H7 (cell line): ENCODE data around the gene ZMAT5. TPM values are rescaled to one million over a fixed set of nuclear protein-coding genes. Genes with fewer than 3 reads are reported as not detected.
"Not testable (repeated sequence)": the region's sequence is repeated elsewhere in the genome, so short reads cannot be mapped to it uniquely, and the experiment has no call there.

ENCODE experiments used
- DNase-seq: peaks from one replicate; pipeline ENCODE4 v3.0.0; 2012
- H3K27me3 ChIP-seq: 2 replicates; pipeline ENCODE4 v1.6.0; 2011; ENCODE audit warnings: mild to moderate bottlenecking, low read length; ENCODE audit not compliant: control insufficient read depth, insufficient read depth
- H3K36me3 ChIP-seq: replicated peaks from 2 replicates; pipeline ENCODE4 v1.5.1; 2011; ENCODE audit warnings: low read length; ENCODE audit not compliant: control insufficient read depth, insufficient read depth
- H3K4me3 ChIP-seq: 2 replicates; pipeline ENCODE4 v1.5.1; 2011; ENCODE audit warnings: low read depth, mild to moderate bottlenecking, control low read depth, low read length, moderate library complexity; ENCODE audit not compliant: insufficient read depth
- total RNA-seq: library from RNA; depleted of rRNA; stranded (reverse); fragments of >200 nt; shearing (Covaris generic); gene quantifications from 2 replicates; pipeline ENCODE4 v1.2.3, GENCODE V29; 2014

The ZMAT5 gene
- total RNA-seq, 1 experiment from 2014 or later, result 35.6 TPM

DNA sequence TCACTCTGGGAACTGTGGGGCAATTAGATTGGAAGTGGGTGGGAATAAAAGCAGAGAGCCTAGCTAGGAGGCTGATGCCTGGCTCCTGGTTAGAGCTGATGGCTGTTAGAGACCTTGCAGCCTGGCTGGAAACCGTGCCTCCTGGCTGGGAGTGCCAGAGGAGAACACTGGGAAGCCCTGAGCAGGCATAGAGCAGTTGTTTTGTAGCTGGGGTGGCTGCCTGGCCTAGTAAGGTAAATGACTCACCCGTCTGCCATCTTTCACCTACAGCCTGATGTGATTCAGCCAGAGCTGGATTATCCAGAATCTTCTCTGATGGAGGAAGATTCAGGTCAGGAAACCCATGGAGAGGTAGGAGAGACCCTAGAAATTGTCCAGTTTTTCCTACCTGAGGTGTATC lies 6.4 kb upstream of the ZMAT5 start:
- Histone ChIP-seq H3K27me3 (no peaks in the 10 kb centered on the region), H3K4me3 (no peak overlapping the region), H3K36me3 (peaks cover 2% of the 10 kb centered on the region)
- no peak for DNase-seq

DNA sequence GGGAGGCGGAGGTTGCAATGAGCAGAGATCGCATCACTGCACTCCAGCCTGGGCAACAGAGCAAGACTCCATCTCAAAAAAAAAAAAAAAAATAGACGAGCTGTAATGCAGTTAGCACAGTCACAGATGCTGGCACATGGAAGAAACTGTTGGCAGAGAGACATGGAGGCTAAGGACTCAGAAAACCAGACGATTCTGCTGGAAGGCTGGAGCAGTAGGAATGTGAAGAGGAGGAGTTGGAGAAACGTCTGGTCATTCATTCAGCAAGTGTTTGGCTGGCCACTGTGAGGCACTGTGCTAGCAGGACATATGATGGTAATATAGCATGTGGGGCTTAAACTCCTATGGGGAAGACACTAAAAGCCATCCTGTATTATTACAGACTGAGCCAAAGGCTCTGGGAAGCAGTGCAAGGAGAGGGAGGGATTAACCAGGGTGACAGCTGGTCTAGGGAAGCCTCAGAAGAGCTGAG lies 5.4 kb upstream of the ZMAT5 start:
- H3K36me3 ChIP-seq, result peaks cover 2% of the 10 kb centered on the region

DNA sequence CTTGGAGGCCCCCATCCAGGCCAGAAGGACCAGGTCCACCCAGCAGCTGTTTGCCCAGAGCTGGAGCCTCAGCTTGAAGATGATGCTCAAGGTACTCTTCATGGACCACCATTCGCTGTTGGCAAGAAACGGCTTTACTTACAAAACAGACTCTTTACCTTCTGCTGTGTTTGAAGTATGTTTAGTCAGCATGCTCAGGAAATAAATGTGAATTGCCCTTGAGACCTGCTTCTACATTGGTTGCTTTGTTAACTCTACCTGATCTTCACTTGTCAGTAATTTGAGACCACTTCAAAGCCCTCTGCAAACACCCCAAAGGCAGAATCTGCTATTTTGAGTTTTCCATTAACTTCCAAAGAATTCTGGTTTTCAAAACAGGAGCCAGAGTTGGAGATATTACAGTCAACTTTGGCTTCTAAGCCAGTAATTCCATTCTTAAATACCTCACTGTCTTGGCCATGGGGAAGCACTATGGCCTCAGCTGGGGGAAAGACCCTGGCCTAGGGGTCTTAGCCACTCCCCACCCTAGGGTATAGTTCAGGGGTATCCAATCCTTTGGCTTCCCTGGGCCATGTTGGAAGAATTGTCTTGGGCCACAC lies 3.0 kb upstream of the ZMAT5 start:
- no peaks in the 10 kb centered on the region for H3K27me3 ChIP-seq
- no peak overlapping the region for H3K4me3 ChIP-seq
- peaks cover 2% of the 10 kb centered on the region for H3K36me3 ChIP-seq
- no peak for DNase-seq

More for the DNA sequence above, 5.4 kb upstream of the ZMAT5 start:
- Histone ChIP-seq H3K4me3 (no peak overlapping the region), H3K27me3 (no peaks in the 10 kb centered on the region)
- DNase-seq, result peak; percentile 70

DNA sequence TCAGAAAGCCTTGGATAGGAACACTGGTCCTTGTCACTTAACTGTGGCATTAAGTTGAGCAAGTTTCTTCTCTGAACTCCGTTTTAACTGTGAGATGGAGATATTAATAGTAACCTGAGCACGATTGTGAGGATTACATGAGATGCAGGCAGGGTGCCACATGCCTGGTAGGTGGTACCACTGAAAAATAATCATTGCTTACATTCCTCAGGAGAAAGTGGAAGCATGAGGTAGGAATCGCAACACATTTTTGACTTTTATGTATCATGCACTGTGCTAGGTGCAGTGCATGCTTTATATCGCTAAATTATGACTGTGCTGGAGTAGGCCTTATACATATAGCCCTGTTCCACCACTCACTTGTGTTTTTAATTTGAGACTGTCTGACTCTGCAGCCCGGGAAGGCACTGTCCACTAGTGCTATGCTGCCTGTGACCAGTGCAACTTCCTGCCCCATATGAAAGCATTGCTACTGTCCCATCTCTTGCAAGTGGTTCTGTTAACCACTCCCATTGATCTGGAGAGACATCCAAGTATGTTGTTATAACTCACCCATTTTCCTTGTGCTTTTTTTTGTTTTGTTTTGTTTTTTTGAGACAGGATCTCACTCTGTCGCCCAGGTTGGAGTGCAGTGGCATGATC lies 1.4 kb upstream of the ZMAT5 start:
- DNase-seq, result no peak
- H3K27me3 ChIP-seq, result no peaks in the 10 kb centered on the region
- peak overlapping the region; percentile 91 for H3K4me3 ChIP-seq
- peaks cover 2% of the 10 kb centered on the region for H3K36me3 ChIP-seq

DNA sequence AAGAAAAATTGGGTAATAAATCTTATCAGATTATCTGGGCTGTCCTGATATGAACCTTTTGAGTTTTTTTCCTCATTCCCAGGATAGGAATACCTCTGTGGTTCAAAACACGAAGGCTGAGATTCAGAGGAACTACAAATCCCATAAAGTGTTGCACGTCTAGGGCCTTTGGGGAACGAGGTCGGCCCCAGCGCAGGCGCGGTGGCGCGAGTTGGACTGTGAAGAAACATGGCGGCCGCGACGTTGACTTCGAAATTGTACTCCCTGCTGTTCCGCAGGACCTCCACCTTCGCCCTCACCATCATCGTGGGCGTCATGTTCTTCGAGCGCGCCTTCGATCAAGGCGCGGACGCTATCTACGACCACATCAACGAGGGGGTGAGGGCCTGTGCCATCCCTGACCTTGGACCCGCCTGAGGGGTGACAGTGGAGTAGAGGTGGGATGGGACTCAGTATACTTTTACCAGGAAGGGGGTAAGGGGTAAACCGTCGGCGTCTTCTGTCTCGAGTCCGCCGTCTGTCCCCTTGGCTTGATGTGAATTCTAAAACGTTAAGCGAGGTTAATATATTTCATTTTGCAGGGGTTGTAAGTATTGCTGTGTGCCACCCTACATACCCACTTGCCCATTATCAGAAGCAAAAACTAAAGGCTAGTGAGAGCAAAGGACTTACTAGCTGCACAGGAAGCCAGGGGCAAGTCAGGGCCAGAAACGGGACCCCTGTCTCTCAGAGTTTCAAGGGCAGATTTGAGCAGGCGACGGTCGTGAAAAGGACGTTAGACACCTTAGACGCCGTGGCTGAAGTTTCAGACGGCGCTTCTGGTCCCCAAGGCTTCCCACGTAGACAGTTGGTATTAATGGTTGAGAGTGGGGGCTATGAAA lies 604 bp upstream of the ZMAT5 start, which contains the start of gene UQCR10:
UQCR10 (plus strand) TSS at position 199 of the 881 bp plus-strand sequence; CDS start at position 229, 30 bp downstream.
- no peaks in the 10 kb centered on the region for H3K27me3 ChIP-seq
- peak; percentile 94 for DNase-seq

DNA sequence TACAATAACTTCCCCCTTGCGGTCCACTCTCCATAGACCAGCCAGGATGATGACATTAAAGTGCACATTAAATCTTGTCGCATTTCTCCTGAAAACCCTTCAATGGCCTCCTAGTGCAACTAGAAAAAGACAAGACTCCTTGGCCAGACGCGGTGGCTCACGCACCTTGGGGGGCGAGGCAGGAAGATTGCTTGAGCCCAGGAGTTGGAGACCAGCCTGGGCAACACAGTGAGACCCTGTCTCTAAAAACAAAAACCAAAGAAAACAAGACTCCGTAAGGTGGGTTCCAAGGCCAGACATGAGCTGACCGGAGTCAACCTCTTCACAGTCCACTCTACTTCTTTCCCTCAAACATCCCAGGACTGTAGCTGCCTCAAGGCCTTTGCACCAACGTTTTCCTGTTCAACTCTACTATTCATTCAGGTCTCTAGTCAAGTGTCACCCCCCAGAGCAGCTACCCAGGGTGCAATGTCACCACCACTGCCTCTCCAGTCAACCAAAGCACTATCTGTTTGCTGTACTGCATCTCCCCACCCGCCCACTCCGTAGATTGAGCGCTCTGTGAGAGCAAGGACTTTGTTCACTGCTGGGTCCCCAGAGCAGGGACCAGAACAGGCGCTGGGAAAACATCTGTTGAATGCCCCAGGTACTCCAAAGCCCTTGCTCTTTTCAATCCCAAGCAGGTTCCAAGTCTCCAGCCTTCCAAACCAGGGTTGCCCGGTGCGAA lies 739 bp downstream of the ZMAT5 start:
- no peaks in the 10 kb centered on the region for H3K27me3 ChIP-seq
- no peak for DNase-seq
- peaks cover 2% of the 10 kb centered on the region for H3K36me3 ChIP-seq
- peak overlapping the region; percentile 74 for H3K4me3 ChIP-seq

More for the DNA sequence above, 604 bp upstream of the ZMAT5 start, which contains the start of gene UQCR10:
- Histone ChIP-seq H3K4me3 (peak within 1 kb of the TSS; percentile 91), H3K36me3 (peaks cover 2% of the 10 kb centered on the region)

DNA sequence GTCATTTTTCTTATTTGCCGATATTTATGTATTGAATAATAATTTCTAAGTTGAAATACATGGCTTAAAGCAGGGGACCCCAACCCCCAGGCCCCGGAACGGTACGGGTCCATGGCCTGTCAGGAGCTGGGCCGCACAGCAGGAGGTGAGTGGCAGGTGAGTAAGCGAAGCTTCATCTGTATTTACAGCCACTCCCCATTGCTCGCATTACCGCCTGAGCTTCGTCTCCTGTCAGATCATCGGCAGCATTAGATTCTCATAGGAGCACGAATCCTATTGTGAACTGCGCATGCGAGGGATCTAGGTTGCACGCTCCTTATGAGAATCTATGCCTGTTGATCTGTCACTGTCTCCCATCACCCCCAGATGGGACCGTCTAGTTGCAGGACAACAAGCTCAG lies 4.5 kb downstream of the ZMAT5 start:
- no peak for DNase-seq
- Histone ChIP-seq H3K36me3 (no peaks in the 10 kb centered on the region), H3K4me3 (no peak overlapping the region), H3K27me3 (no peaks in the 10 kb centered on the region)

DNA sequence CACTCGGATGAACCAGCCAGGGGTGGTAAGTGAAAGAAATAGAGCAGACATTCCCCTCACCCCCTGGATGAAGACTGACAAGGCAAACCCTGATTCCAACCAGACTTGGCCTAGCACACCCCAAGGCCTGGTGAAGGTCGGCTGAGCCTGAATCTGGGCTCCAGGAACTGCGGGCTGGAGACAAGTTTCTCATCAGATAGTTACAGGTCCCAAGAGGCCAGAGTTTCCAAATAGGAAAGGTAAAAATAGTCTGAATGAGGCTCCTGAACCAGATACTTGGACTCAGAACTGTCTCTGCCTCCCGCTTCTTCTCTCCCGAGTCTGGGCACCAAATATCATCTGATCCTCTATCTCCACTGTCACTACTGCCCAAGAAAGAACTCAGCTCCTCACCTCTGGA lies 7.8 kb downstream of the ZMAT5 start:
- H3K27me3 ChIP-seq, result no peaks in the 10 kb centered on the region
- no peaks in the 10 kb centered on the region for H3K36me3 ChIP-seq
- DNase-seq, result no peak
- no peak overlapping the region for H3K4me3 ChIP-seq

DNA sequence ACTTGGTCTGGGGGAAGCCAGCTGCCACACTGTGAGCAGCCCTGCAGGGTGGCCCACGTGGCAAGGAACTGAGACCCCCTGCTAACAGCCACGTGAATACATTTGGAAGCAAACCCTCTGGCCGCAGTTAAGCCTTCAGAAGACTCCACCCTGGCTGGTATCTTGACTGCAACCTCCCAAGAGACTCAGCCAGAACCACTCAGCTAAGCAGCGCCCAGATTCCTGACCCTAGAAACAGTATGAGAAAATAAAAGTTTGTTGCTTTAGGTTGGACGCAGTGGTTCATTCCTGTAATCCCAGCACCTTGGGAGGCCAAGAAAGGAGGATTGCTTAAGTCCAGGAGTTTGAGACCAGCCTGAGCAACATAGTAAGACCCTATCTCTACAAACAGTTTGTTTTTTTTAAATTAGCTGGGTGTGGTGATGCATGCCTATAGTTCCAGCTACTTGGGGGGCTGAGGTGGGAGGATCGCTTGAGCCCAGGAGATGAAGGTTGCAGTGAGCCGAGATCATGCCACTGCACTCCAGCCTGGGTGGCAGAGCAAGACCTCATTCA lies 8.7 kb downstream of the ZMAT5 start:
- H3K36me3 ChIP-seq, result no peaks in the 10 kb centered on the region
- H3K27me3 ChIP-seq, result no peaks in the 10 kb centered on the region
- H3K4me3 ChIP-seq, result no peak overlapping the region
- no peak for DNase-seq

DNA sequence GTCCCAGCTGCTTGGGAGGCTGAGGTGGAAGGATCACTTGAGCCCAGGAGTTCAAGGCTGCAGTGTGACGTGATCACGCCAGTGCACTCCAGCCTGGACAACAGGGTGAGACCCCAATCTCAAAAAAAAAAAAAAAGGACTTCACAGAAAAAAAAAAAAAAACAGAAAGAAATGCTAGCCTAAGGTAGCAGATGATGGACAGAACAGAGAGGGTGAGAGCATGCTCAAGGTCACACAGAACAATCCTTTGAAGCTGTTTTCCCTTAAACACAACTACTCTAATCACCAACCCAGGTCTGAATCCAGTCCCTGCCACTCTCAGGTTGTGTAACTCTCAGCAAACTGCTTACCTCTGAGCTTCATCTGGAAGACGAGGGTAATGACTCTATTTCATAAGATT lies 9.7 kb downstream of the ZMAT5 start:
- H3K36me3 ChIP-seq, result no peaks in the 10 kb centered on the region
- no peaks in the 10 kb centered on the region for H3K27me3 ChIP-seq
- DNase-seq, result no peak
- no peak overlapping the region for H3K4me3 ChIP-seq

DNA sequence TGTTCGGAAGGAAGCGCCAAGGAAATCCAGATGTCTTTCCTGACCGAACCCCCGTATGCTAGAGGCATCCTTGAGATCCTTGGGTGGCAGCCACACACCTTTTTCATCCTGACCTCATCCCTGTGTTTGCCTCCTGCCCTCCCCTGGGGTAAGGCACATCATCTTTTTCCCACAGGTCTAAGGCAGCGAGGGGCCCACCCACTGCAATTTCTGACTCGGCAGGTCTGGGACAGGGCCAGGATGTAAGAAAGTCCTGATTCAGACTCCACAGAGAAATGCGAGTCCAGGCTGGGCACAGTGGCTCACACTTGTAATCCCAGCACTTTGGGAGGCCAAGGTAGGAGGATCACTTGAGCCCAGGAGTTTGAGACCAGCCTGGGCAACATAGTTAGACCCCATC lies 10.5 kb downstream of the ZMAT5 start:
- Histone ChIP-seq H3K36me3 (no peaks in the 10 kb centered on the region), H3K27me3 (no peaks in the 10 kb centered on the region), H3K4me3 (no peak overlapping the region)
- DNase-seq, result no peak

DNA sequence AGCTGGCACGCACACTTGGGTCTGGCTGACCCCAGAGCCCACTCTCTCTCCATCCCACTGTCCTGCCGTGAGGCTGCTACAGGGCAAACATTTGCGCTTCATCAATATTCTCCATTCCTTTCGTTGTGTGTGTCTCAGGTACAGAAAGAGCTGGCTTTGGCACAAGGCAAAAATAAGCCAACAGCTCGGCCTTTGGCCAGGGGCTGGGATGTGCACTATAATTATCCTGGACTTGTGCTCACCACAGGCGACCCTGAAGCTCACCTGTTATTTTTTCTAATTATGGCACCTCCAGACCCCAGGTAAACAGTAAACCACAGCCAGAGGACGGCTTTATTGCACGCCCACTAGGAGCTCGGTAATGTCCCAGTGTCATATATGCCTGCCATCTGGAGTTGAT lies 10.9 kb downstream of the ZMAT5 start:
- Histone ChIP-seq H3K4me3 (no peak overlapping the region), H3K27me3 (no peaks in the 10 kb centered on the region), H3K36me3 (no peaks in the 10 kb centered on the region)
- DNase-seq, result no peak

DNA sequence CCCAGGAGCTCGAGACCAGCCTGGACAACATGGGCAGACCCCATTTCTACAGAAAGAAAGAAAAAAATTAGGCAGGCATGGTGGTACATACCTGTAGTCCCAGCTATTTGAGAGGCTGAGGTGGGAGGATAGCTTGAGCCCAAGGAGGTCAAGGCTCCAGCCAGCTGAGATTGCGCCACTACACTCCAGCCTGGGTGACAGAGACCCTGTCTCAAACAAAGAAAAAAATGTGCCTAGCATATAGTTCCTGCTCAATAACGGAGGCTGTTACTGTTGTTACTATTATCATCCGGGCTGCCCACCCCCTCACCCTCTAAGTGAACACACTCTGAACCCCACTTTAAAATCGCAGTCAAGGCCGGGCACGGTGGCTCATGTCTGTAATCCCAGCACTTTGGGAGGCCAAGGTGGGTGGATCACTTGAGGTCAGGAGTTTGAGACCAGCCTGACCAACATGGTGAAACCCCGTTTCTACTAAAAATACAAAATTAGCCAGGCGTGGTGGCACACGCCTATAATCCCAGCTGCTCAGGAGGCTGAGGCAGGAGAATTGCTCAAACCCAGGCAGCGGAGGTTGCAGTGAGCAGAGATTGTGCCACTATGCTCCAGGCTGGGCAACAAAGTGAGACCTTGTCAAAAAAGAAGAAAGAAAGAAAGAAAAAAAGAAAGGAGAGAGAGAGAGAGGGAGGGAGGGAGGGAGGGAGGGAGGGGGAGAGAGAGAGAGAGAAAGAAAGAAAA lies 12.0 kb downstream of the ZMAT5 start:
- not testable (repeated sequence) for H3K27me3 ChIP-seq, H3K4me3 ChIP-seq, H3K36me3 ChIP-seq, DNase-seq
